KMS-11 (cell line): ENCODE measurements around the gene CAMTA1.

Experiments used
- H2AFZ ChIP-seq: fragments of 200-600 bp; sonication (generic); 2 replicates; pipeline ENCODE4 v1.6.1; 2016; ENCODE audit warnings: antibody characterized with exemption, mixed run types, low read depth
- H3K27ac ChIP-seq: fragments of 200-600 bp; sonication (generic); 2 replicates; pipeline ENCODE4 v1.6.1; 2016; ENCODE audit warnings: mild to moderate bottlenecking, mixed run types
- H3K27me3 ChIP-seq: fragments of 200-600 bp; sonication (generic); 2 replicates; pipeline ENCODE4 v1.6.1; 2017; ENCODE audit warnings: mild to moderate bottlenecking, low read depth, mixed run types, moderate library complexity; ENCODE audit not compliant: insufficient read depth
- H3K36me3 ChIP-seq: fragments of 200-600 bp; sonication (generic); 2 replicates; pipeline ENCODE4 v1.6.1; 2017; ENCODE audit warnings: mild to moderate bottlenecking, mixed run types; ENCODE audit not compliant: insufficient read depth
- H3K4me1 ChIP-seq: fragments of 200-600 bp; sonication (generic); 2 replicates; pipeline ENCODE4 v1.6.1; 2016; ENCODE audit warnings: mild to moderate bottlenecking, low read depth, mixed run types; ENCODE audit not compliant: poor library complexity, severe bottlenecking
- H3K4me2 ChIP-seq: fragments of 200-600 bp; sonication (generic); 2 replicates; pipeline ENCODE4 v1.7.0; 2016; ENCODE audit warnings: mild to moderate bottlenecking, mixed run types
- H3K4me3 ChIP-seq: fragments of 200-600 bp; sonication (generic); IDR thresholded peaks from 2 replicates; pipeline ENCODE4 v1.6.1; 2017; ENCODE audit warnings: low read depth, low read length, mixed read lengths; ENCODE audit not compliant: insufficient read depth
- H3K79me2 ChIP-seq: fragments of 200-600 bp; sonication (generic); 2 replicates; pipeline ENCODE4 v1.6.1; 2016; ENCODE audit warnings: low read depth, mixed run types; ENCODE audit not compliant: insufficient read depth
- H3K9ac ChIP-seq: fragments of 200-600 bp; sonication (generic); 2 replicates; pipeline ENCODE4 v1.6.1; 2016; ENCODE audit warnings: mild to moderate bottlenecking, mixed run types
- H4K20me1 ChIP-seq: fragments of 200-600 bp; sonication (generic); 2 replicates; pipeline ENCODE4 v1.6.1; 2016; ENCODE audit warnings: mild to moderate bottlenecking, mixed run types; ENCODE audit not compliant: insufficient read depth
- TF ChIP-seq, protein P1 (sequence below): fragments of 200-600 bp; sonication (generic); conservative IDR thresholded peaks from 2 replicates; pipeline ENCODE4 v1.6.1; 2017; ENCODE audit warnings: low read depth, mild to moderate bottlenecking, antibody characterized with exemption, low read length, moderate library complexity, mixed read lengths

Gene CAMTA1

DNA sequence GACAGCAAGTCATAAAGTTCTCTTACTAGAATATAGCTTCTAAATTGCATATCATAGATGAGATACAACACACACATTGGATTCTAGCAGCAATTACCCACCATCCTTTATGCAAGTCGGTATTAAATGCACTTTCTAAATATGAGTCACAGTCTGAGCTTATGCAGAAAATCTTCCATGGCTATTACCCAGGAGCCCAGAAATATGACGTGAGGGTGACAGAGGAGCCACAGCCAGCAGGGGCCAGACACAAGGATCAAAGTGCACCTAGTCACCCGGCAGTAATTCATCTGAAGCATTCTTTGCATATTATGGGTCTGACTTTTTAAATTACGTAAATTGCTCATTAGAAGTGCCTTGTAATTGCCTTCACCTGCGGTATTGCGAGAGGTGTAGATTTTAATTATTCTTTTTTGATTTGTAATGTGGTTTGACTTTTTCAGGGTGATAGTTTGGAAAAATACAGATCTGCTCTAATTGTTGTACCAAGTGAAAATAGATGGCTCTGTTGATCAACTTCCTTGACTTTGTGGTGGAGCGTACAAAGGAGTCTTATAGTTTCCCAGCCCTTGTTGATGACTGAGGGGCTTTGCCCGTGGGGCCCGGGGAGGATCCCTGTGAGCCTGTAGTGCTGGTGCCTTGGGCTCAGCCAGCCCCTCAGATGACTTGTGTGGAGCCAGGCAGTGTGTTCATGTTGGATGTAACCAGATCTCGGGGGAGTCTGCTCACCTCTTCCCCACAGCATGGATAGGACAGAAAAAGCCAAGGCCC is 515.8 kb downstream of the CAMTA1 start:
- TF ChIP-seq, protein P1, sequence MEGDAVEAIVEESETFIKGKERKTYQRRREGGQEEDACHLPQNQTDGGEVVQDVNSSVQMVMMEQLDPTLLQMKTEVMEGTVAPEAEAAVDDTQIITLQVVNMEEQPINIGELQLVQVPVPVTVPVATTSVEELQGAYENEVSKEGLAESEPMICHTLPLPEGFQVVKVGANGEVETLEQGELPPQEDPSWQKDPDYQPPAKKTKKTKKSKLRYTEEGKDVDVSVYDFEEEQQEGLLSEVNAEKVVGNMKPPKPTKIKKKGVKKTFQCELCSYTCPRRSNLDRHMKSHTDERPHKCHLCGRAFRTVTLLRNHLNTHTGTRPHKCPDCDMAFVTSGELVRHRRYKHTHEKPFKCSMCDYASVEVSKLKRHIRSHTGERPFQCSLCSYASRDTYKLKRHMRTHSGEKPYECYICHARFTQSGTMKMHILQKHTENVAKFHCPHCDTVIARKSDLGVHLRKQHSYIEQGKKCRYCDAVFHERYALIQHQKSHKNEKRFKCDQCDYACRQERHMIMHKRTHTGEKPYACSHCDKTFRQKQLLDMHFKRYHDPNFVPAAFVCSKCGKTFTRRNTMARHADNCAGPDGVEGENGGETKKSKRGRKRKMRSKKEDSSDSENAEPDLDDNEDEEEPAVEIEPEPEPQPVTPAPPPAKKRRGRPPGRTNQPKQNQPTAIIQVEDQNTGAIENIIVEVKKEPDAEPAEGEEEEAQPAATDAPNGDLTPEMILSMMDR: no peak
- Histone ChIP-seq H3K36me3 (no peaks in the 10 kb centered on the region), H2AFZ (no peak overlapping the region), H3K4me3 (no peak overlapping the region), H3K79me2 (no peaks in the 10 kb centered on the region), H3K27ac (no peak overlapping the region), H3K4me1 (no peaks in the 10 kb centered on the region), H3K9ac (no peak overlapping the region), H3K4me2 (no peak overlapping the region), H3K27me3 (peaks cover 5% of the 10 kb centered on the region; the same call in 1 of the 2 replicates), H4K20me1 (no peaks in the 10 kb centered on the region)

DNA sequence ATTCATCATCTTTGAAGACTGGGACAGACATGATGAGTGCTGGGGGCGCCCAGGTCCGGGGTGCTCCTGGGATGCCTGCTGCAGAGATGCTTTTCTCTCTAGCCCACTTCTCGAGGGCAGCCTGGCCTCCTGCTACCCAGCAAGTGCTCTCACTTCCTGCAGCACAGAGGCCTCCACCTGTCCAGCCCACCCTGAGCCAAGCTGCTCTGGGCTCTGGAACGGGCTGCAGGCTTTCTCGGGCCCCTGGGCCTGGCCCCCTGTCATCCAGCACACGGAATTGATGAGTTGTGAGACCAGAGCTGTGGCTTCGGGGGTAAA is 516.4 kb downstream of the CAMTA1 start:
- no peak overlapping the region for H3K9ac ChIP-seq
- no peaks in the 10 kb centered on the region for H3K79me2 ChIP-seq
- no peak overlapping the region for H3K4me3 ChIP-seq
- TF ChIP-seq, protein P1: no peak
- H3K36me3 ChIP-seq: no peaks in the 10 kb centered on the region
- H3K4me1 ChIP-seq: no peaks in the 10 kb centered on the region
- peaks cover 5% of the 10 kb centered on the region; the same call in 1 of the 2 replicates for H3K27me3 ChIP-seq
- no peak overlapping the region for H3K4me2 ChIP-seq
- no peak overlapping the region for H3K27ac ChIP-seq
- H2AFZ ChIP-seq: no peak overlapping the region
- H4K20me1 ChIP-seq: no peaks in the 10 kb centered on the region

DNA sequence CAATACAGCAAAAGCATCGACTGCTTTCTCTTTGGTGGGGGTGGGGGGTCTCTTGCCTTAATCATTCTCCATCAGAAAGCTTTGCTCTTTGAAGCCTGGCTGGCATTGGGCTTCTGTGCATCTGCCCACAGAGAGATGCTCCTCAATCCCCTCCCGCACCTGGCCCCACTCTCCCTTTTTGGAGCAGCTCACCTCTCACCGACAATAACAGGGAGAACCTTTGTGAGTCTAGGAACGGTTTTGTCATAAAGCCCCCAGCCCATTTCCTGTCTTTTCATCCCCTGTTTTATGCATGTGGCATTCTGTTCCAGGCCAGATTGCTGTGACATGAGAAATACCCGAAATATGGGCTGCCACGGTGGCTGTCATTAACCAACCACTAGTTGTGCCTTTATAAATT is 516.9 kb downstream of the CAMTA1 start:
- H3K27ac ChIP-seq: no peak overlapping the region
- no peak overlapping the region for H3K9ac ChIP-seq
- peaks cover 5% of the 10 kb centered on the region; the same call in 1 of the 2 replicates for H3K27me3 ChIP-seq
- H3K4me1 ChIP-seq: no peaks in the 10 kb centered on the region
- H3K4me2 ChIP-seq: no peak overlapping the region
- TF ChIP-seq, protein P1: no peak
- H2AFZ ChIP-seq: no peak overlapping the region
- H3K4me3 ChIP-seq: no peak overlapping the region
- no peaks in the 10 kb centered on the region for H4K20me1 ChIP-seq
- no peaks in the 10 kb centered on the region for H3K36me3 ChIP-seq
- no peaks in the 10 kb centered on the region for H3K79me2 ChIP-seq

DNA sequence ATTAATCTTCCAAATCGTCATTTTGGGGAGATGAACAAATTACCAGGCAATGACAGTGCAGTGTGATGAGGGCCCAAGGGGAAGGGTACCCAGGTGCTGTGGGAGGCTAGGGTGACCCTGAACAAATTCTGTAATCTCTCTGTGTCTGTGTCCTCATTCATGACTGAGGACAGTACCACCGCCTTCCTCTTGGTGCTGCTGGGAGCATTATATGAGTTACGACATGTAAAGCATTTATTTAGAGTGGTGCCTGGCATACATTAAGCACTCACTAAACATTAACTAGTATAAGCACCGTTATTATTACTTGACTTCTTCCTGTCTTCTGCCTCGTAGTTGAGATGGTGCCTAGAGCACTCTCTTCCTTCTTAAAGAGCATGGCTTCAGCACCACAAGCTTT is 517.6 kb downstream of the CAMTA1 start:
- TF ChIP-seq, protein P1: no peak

More for the DNA sequence above, 517.6 kb downstream of the CAMTA1 start:
- no peaks in the 10 kb centered on the region for H3K36me3 ChIP-seq
- H4K20me1 ChIP-seq: no peaks in the 10 kb centered on the region
- no peak overlapping the region for H3K4me3 ChIP-seq
- peaks cover 5% of the 10 kb centered on the region; the same call in 1 of the 2 replicates for H3K27me3 ChIP-seq
- H3K27ac ChIP-seq: no peak overlapping the region
- H3K9ac ChIP-seq: no peak overlapping the region
- no peaks in the 10 kb centered on the region for H3K79me2 ChIP-seq
- no peak overlapping the region for H2AFZ ChIP-seq
- no peaks in the 10 kb centered on the region for H3K4me1 ChIP-seq
- no peak overlapping the region for H3K4me2 ChIP-seq
